B cell (primary cell): ENCODE data around the gene PBXIP1. TPM values are rescaled to one million over a fixed set of nuclear protein-coding genes. Genes with fewer than 3 reads are reported as not detected.

Experiments
- ATAC-seq: fragments of 200-7000 bp; cut with Tn5 transposase; one replicate; pipeline ENCODE4 v1.10.0; 2021; ENCODE audit warnings: low read depth, mild to moderate bottlenecking, moderate number of reproducible peaks, moderate library complexity
- CTCF ChIA-PET: fragments of 350-600 bp; sonication (Branson Sonifier 250); formaldehyde crosslinking; loops from one replicate; lab custom pipeline; 2021; ENCODE audit warnings: antibody characterized with exemption, inconsistent platforms; lab: Charles Lee
- POLR2A ChIA-PET: fragments of 350-600 bp; sonication (Branson Sonifier 250); formaldehyde crosslinking; loops from one replicate; lab custom pipeline; 2021; ENCODE audit warnings: antibody characterized with exemption; lab: Charles Lee
- DNase-seq: peaks from one replicate; pipeline ENCODE4 v3.0.0; 2013
- H2AFZ ChIP-seq: 2 replicates; pipeline ENCODE4 v1.6.1; 2012; ENCODE audit warnings: mild to moderate bottlenecking, low read depth, low read length; ENCODE audit not compliant: insufficient read depth, poor library complexity, severe bottlenecking
- H3K27ac ChIP-seq, 2 donors: 1 replicate in 1 of 2; 2 replicates in 1 of 2; pipeline ENCODE4 v1.5.1; 2012 to 2013; ENCODE audit warnings: low read length in 2 of 2, mild to moderate bottlenecking in 2 of 2, moderate library complexity in 1 of 2
- H3K27me3 ChIP-seq, 4 experiments: fragments of 200-600 bp in 1 of 4; sonication (generic) in 1 of 4; replicated peaks in 1 of 4; 1 replicate in 2 of 4; 2 replicates in 2 of 4; pipeline versions ENCODE4 v1.6.1 to v1.7.0; 2013 to 2016; ENCODE audit warnings: low read length in 3 of 4, mild to moderate bottlenecking in 2 of 4, mixed read lengths in 1 of 4, moderate library complexity in 1 of 4; ENCODE audit not compliant: insufficient read depth in 4 of 4, control insufficient read depth in 3 of 4; ENCODE audit errors: control extremely low read depth in 1 of 4
- H3K36me3 ChIP-seq, 2 experiments: replicated peaks in 1 of 2; 1 replicate in 1 of 2; 2 replicates in 1 of 2; pipeline versions ENCODE4 v1.6.1 to v1.7.1; 2013; ENCODE audit warnings: low read length in 1 of 2; ENCODE audit not compliant: insufficient read depth in 2 of 2, control insufficient read depth in 1 of 2; ENCODE audit errors: control extremely low read depth in 1 of 2, extremely low read depth in 1 of 2
- H3K4me1 ChIP-seq, 2 donors: fragments of 200-600 bp in 1 of 2; sonication (generic) in 1 of 2; 1 replicate in 1 of 2; 2 replicates in 1 of 2; pipeline versions ENCODE4 v1.5.1 to v1.6.1; 2013 to 2017; ENCODE audit warnings: low read length in 2 of 2; ENCODE audit not compliant: control insufficient read depth in 2 of 2, insufficient read depth in 2 of 2
- H3K4me2 ChIP-seq: replicated peaks from 2 replicates; pipeline ENCODE3; 2012; ENCODE audit warnings: mild to moderate bottlenecking, low read depth, low read length; ENCODE audit not compliant: poor library complexity, severe bottlenecking
- H3K4me3 ChIP-seq, 5 experiments: fragments of 200-600 bp in 1 of 5; sonication (generic) in 1 of 5; 1 replicate in 3 of 5; 2 replicates in 2 of 5; pipeline versions ENCODE4 v1.5.1 to v1.7.0; 2011 to 2016; ENCODE audit warnings: low read length in 4 of 5, mild to moderate bottlenecking in 4 of 5, low read depth in 2 of 5, control low read depth in 1 of 5, moderate library complexity in 1 of 5; ENCODE audit not compliant: insufficient read depth in 1 of 5; ENCODE audit errors: control extremely low read depth in 1 of 5, extremely low read depth in 1 of 5
- H3K79me2 ChIP-seq: fragments of 200-600 bp; sonication (generic); one replicate; pipeline ENCODE4 v1.6.0; 2016; ENCODE audit warnings: low read length; ENCODE audit not compliant: control insufficient read depth, insufficient read depth
- H3K9ac ChIP-seq: fragments of 200-600 bp; sonication (generic); 2 replicates; pipeline ENCODE4 v1.6.1; 2017; ENCODE audit warnings: mild to moderate bottlenecking, low read length, moderate library complexity
- H3K9me3 ChIP-seq, 3 donors: one replicate each; pipeline versions ENCODE4 v1.6.1 to v1.7.1; 2013; ENCODE audit warnings: low read length in 2 of 3; ENCODE audit not compliant: control insufficient read depth in 2 of 3, insufficient read depth in 1 of 3; ENCODE audit errors: control extremely low read depth in 1 of 3
- H4K20me1 ChIP-seq: 2 replicates; pipeline ENCODE4 v1.6.0; 2012; ENCODE audit warnings: mild to moderate bottlenecking, low read length; ENCODE audit not compliant: insufficient read depth, control insufficient read depth, poor library complexity, severe bottlenecking
- H3K27ac Mint-ChIP-seq: one replicate; pipeline ENCODE4 v1.8.0; 2021; ENCODE audit warnings: mixed read lengths
- H3K27me3 Mint-ChIP-seq: one replicate; pipeline ENCODE4 v1.8.0; 2021; ENCODE audit warnings: mixed read lengths
- H3K4me1 Mint-ChIP-seq: one replicate; pipeline ENCODE4 v1.8.0; 2021; ENCODE audit warnings: mixed read lengths
- H3K4me3 Mint-ChIP-seq: one replicate; pipeline ENCODE4 v1.8.0; 2021; ENCODE audit warnings: mixed read lengths
- H3K9me3 Mint-ChIP-seq: one replicate; pipeline ENCODE4 v1.8.0; 2022; ENCODE audit warnings: mixed read lengths; ENCODE audit not compliant: insufficient read depth
- CTCF ChIP-seq: fragments of 200-600 bp; IDR thresholded peaks from one replicate; pipeline ENCODE4 v1.8.0; 2022; ENCODE audit warnings: antibody characterized with exemption, mild to moderate bottlenecking
- EZH2 ChIP-seq: IDR thresholded peaks from 2 replicates; pipeline ENCODE4 v1.6.1; 2012; ENCODE audit warnings: borderline replicate concordance, low read depth, mild to moderate bottlenecking, moderate library complexity, low read length; ENCODE audit not compliant: insufficient read depth, poor library complexity, severe bottlenecking
- WGBS: methylation state at CpG from one replicate; pipeline ENCODE4 v1.1.5; 2013; ENCODE audit warnings: missing lambda C conversion rate; ENCODE audit not compliant: insufficient coverage; 5-methylcytosine and 5-hydroxymethylcytosine counted together
- intact Hi-C: fragments of 100-400 bp; cut with micrococcal nuclease; formaldehyde crosslinking; loops from one replicate; pipeline ENCODE4 v1.10.0; 2022
- polyA plus RNA-seq: library from polyadenylated mRNA; depleted of rRNA; stranded (reverse); fragments of >200 nt; gene quantifications from 2 replicates; pipeline ENCODE4 v1.2.3, GENCODE V29; 2012
- total RNA-seq, 2 donors: library from RNA; stranded (reverse); fragments of 120-200 nt in 1 of 2; gene quantifications; 1 replicate in 1 of 2; 2 replicates in 1 of 2; pipeline versions ENCODE4 v1.2.3 to v1.2.4, GENCODE V29; 2013 to 2022

The PBXIP1 gene
- total and polyA plus RNA-seq, 2 donors (not counting 1 experiment from before 2014, with no cell fraction given) = 77.6 to 212 TPM

GRCh38 chr1:154989195-154989860 is 33.4 kb upstream of the PBXIP1 start:
- H3K27me3 ChIP-seq = no peaks in the 10 kb centered on the region
- peaks cover 0 to 47% of the 10 kb centered on the region in 2 experiments for H3K36me3 ChIP-seq
- H4K20me1 ChIP-seq = peaks cover 35% of the 10 kb centered on the region
- H3K27ac ChIP-seq = no peak overlapping the region
- 100% methylated on average over 1 of the region's 3 CpGs for WGBS
- no peak overlapping the region for H3K9ac ChIP-seq
- POLR2A ChIA-PET = no interaction called here
- Mint-ChIP-seq H3K4me3 (no peak overlapping the region), H3K27me3 (no peaks in the 10 kb centered on the region), H3K9me3 (no peaks in the 10 kb centered on the region), H3K4me1 (peaks cover 17% of the 10 kb centered on the region), H3K27ac (no peak overlapping the region)
- peaks cover 0 to 4% of the 10 kb centered on the region in 2 donors for H3K4me1 ChIP-seq
- ATAC-seq (no peak), DNase-seq (no peak)
- no peak overlapping the region for H2AFZ ChIP-seq
- no peak overlapping the region for H3K4me3 ChIP-seq
- H3K79me2 ChIP-seq = peaks cover 46% of the 10 kb centered on the region
- no peak overlapping the region for H3K4me2 ChIP-seq
- no peaks in the 10 kb centered on the region for H3K9me3 ChIP-seq
- intact Hi-C loops = no loop called here
- CTCF ChIA-PET = interaction anchor here (1.1 to 2.6 kb wide), 2 partner anchors 10 kb away, joined by 4 to 11 read pairs; no protein-coding TSS in a partner anchor
- TF ChIP-seq CTCF (no peak), EZH2 (no peak)
